ENCODE data around the gene ACTR1A. TPM values are rescaled to one million over a fixed set of nuclear protein-coding genes. Genes with fewer than 3 reads are reported as not detected.
A peak's percentile ranks its signal among the peaks of the same experiment; 100 is the strongest.

ACTR1A gene
- total RNA-seq, 4 donors from 2014 or later = 212 to 261 (median 252) TPM

DNA sequence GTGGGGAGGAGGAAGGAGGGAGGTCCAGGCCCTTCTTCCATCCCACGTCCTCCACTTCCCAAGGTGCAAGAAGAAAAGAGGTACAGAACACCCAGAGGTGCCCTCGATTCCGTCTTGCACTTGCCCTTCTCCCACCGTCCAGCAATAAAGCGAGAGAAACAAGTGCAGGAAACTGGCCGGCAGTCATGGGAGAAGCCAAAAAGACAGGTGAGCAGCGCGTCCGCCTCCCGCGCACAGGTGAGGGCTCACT lies 52.5 kb downstream of the ACTR1A start:
- no peaks in the 10 kb centered on the region for H3K9me3 ChIP-seq
- H3K27me3 ChIP-seq = no peaks in the 10 kb centered on the region
- ATAC-seq = peak; percentile 4 to 17
- no peaks in the 10 kb centered on the region for H3K36me3 ChIP-seq
- TF ChIP-seq, protein P1, sequence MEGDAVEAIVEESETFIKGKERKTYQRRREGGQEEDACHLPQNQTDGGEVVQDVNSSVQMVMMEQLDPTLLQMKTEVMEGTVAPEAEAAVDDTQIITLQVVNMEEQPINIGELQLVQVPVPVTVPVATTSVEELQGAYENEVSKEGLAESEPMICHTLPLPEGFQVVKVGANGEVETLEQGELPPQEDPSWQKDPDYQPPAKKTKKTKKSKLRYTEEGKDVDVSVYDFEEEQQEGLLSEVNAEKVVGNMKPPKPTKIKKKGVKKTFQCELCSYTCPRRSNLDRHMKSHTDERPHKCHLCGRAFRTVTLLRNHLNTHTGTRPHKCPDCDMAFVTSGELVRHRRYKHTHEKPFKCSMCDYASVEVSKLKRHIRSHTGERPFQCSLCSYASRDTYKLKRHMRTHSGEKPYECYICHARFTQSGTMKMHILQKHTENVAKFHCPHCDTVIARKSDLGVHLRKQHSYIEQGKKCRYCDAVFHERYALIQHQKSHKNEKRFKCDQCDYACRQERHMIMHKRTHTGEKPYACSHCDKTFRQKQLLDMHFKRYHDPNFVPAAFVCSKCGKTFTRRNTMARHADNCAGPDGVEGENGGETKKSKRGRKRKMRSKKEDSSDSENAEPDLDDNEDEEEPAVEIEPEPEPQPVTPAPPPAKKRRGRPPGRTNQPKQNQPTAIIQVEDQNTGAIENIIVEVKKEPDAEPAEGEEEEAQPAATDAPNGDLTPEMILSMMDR (IDR thresholded peaks at IDR 0.05 in 4 of 5, conservative IDR thresholded peaks at IDR 0.05 in 1 of 5) = no peak
- no peak for TF ChIP-seq POLR2A (IDR thresholded peaks at IDR 0.05)
- DNase-seq = no peak
- in situ Hi-C loops (cut with MboI; ENCODE audit: low sequenced_read_pairs in 4 of 4) = no loop called here
- peak overlapping the region; percentile 42 to 98 (median 74) for H3K4me3 ChIP-seq
- H3K4me1 ChIP-seq = peaks cover 10 to 16% of the 10 kb centered on the region in 2 donors
- intact Hi-C loops (cut with DNase I; ENCODE audit: low total_unique reads) = loop anchor here (1.0 to 2.0 kb wide), 3 partner anchors 18 to 51 kb away; partner anchors contain the start of gene CUEDC2
- peak overlapping the region; percentile 60 to 93 (median 82) for H3K27ac ChIP-seq

DNA sequence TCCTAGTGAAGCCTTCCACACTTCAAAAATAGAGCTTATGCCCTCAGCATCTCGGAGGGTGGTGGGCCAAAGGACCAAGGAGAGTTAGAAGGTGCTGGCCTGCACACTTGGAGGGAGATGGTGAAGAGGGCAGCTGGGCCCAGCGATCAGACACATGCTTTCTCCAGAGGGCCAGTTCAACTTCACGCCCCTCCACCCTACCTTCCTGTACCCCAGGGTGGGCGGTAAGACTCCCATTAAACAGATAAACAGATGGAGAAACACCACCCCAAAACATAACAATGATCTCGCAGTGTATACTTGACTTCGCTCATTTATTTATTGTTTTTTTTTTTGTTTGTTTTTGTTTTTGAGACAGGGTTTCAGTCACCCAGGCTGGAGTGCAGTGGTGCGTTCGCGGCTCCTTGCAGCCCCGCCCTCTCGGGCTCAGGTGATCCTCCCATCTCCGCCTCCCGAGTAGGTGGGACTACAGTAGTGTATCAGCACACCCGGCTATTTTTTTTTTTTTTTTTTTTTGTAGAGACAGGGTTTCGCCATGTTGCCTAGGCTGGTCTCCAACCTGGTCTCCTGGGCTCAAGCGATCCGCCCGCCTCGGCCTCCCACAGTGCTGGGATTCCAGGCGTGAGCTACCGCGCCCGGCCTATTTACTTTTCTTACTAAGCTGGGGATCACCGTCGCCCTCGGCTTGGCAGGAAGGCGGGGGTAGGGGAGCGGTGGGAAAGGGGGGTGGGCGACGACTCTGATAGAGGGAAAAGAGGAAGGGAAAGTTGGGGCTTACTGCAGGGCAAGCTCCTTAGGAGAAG lies 53.0 kb downstream of the ACTR1A start:
- intact Hi-C loops (cut with DNase I; ENCODE audit: low total_unique reads) (loop anchor here (1.0 to 2.0 kb wide), 3 partner anchors 17 to 51 kb away; partner anchors contain the start of gene CUEDC2), in situ Hi-C loops (cut with MboI; ENCODE audit: low sequenced_read_pairs in 4 of 4) (no loop called here)
- TF ChIP-seq, protein P1 (IDR thresholded peaks at IDR 0.05 in 4 of 5, conservative IDR thresholded peaks at IDR 0.05 in 1 of 5) = no peak
- no peak for TF ChIP-seq POLR2A (IDR thresholded peaks at IDR 0.05)
- H3K4me1 ChIP-seq = peaks cover 10 to 16% of the 10 kb centered on the region in 2 donors
- H3K9me3 ChIP-seq = no peaks in the 10 kb centered on the region
- peak overlapping the region; percentile 42 to 98 (median 74) for H3K4me3 ChIP-seq
- ATAC-seq (peak; percentile 16 to 21), DNase-seq (peak in 1 of 2 donors; percentile 52)
- no peaks in the 10 kb centered on the region for H3K27me3 ChIP-seq
- H3K27ac ChIP-seq = peak overlapping the region; percentile 60 to 93 (median 82)
- H3K36me3 ChIP-seq = no peaks in the 10 kb centered on the region

GRCh38 chr10:102444851-102445250 lies 57.7 kb downstream of the ACTR1A start:
- in situ Hi-C loops (cut with MboI; ENCODE audit: low sequenced_read_pairs in 4 of 4) = no loop called here
- DNase-seq (no peak), ATAC-seq (no peak)
- intact Hi-C loops (cut with DNase I; ENCODE audit: low total_unique reads) = no loop called here
- no peak for TF ChIP-seq POLR2A (IDR thresholded peaks at IDR 0.05)
- TF ChIP-seq, protein P1 (IDR thresholded peaks at IDR 0.05 in 4 of 5, conservative IDR thresholded peaks at IDR 0.05 in 1 of 5) = no peak
- Histone ChIP-seq H3K4me1 (peaks cover 0 to 3% of the 10 kb centered on the region in 2 donors), H3K27ac (no peak overlapping the region), H3K36me3 (no peaks in the 10 kb centered on the region), H3K9me3 (no peaks in the 10 kb centered on the region), H3K27me3 (no peaks in the 10 kb centered on the region), H3K4me3 (no peak overlapping the region)

DNA sequence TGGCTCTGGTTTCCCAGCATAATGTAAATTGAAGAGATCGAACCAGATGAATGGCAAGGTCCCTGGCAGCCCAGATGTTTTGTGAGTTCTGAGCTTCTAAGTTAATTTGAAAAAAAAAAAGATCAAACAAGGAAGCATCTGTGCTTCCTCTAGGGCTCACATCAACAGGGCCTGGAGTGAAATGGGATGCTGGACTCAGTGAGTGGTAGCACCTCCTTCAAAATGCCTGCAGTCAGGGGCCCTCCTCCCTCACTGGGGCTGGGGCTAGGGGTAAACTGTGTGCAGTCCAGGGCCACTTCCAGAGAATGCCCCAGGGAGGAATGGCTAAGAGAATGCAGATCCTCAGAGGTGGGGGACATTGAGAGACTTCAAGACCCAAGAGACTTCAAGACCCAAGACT lies 64.1 kb downstream of the ACTR1A start:
- TF ChIP-seq, protein P1 (IDR thresholded peaks at IDR 0.05 in 4 of 5, conservative IDR thresholded peaks at IDR 0.05 in 1 of 5) = no peak
- no peak for TF ChIP-seq POLR2A (IDR thresholded peaks at IDR 0.05)
- intact Hi-C loops (cut with DNase I; ENCODE audit: low total_unique reads) (no loop called here), in situ Hi-C loops (cut with MboI; ENCODE audit: low sequenced_read_pairs in 4 of 4) (no loop called here)
- Histone ChIP-seq H3K9me3 (no peaks in the 10 kb centered on the region), H3K4me3 (no peak overlapping the region), H3K36me3 (no peaks in the 10 kb centered on the region), H3K27me3 (peaks cover 6 to 11% (median 9%) of the 10 kb centered on the region in 3 donors), H3K4me1 (no peaks in the 10 kb centered on the region), H3K27ac (no peak overlapping the region)
- ATAC-seq = no peak
- DNase-seq = no peak
